Myocyte (in vitro differentiated cells): ENCODE data around the gene TADA2A. TPM values are rescaled to one million over a fixed set of nuclear protein-coding genes. Genes with fewer than 3 reads are reported as not detected.

Experiments
- DNase-seq: peaks from one replicate; pipeline ENCODE4 v3.0.0-alpha.2; 2012; ENCODE audit warnings: low read depth
- polyA plus RNA-seq: library from polyadenylated mRNA; unstranded; fragments of >200 nt; gene quantifications from one replicate; pipeline ENCODE4 v1.2.1, GENCODE V29; 2012; ENCODE audit warnings: missing spikeins
- total RNA-seq: library from RNA; depleted of rRNA; stranded (reverse); fragments of >200 nt; gene quantifications from 2 replicates; pipeline ENCODE4 v1.2.3, GENCODE V29; 2014

TADA2A gene
- total RNA-seq: 10.6 and 23.6 TPM in 2 replicates
- polyA plus RNA-seq: 9.6 TPM

GRCh38 chr17:37406635-37407461 lies at the start of gene TADA2A, which contains the start of gene ACACA:
TADA2A (plus strand) TSS chr17:37406886; CDS start chr17:37411366, 4,480 bp downstream.
ACACA (minus strand) TSS chr17:37406836; CDS start chr17:37406299, 537 bp downstream.
- DNase-seq: peak; percentile 80

DNA sequence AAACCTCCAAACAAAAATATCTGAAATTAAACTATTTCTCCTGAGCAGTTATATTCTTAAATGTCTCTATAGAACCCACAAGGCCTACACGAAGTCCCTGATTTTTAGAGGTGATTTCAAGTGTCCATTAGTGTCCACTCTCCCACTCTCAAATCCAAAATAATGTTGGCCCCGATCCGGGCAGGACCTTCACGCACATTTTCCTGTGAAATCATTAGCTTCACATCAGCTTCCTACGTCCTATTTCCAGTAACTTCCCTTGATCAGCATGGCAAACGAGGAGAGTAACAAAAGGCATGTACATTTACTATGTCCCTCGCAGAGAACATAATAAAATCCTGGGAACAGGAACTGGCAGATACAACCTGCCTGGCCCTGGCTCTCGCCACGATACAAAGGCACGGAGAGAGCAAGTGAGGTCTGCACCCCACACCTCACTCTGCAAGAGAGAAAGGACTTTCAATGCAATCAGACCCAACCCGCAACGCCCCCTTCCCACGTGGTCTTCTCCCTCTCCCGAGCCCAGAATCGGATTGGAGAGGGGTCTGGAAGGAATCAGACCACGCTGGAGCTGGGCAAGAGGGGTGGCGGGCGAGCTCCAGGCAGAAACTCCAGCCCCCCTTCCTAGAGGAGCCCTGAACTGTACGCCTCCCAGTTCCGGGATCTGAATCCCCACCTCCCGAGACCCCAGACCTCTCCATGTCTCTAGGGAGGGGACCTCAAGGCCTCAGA lies 48.4 kb upstream of the TADA2A start:
- peak; percentile 71 for DNase-seq

GRCh38 chr17:37358830-37359681 lies 47.6 kb upstream of the TADA2A start:
- peak; percentile 97 for DNase-seq

DNA sequence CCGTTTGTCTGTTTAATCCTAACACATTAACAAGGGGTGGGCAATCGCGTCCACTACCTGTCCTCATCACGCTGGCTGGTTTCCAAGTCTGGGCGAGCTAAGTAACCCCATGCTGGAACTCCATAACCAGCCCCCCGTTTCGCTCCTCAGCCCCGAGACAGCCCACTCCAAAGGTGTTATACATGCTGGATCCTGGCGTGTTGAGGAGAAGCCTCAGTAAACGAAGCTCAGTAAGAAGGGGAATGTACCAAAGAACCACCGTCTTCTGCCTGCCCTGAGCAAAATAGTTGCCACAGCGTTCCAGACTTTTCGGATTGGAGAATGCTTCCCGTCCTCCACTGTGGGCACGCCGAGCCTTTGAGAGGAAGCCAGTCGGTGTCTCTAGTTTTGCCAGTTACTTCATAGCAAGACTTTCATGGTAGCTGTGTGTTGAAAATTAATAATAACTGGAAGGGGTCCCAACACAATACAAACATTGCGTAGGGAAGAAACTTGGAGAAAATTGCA lies 47.0 kb upstream of the TADA2A start:
- no peak for DNase-seq

DNA sequence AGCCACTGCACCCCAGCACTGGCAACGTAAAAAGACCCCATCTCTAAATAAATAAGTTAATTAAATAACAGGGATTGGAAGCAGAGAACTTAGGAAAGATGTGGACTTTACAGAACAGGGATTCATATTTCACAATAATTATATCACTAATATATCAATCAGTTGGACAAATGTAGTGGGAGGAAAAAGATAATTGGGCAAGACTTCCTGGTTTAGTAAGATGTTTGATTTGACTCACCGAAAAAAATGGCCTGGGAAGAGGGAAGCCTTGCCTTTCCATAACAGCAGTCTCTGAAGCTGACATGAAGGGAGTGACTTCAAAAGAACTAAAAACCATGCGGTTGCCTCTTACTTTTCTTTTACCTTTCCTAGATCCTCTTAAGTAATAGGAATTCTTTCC lies 46.1 kb upstream of the TADA2A start:
- no peak for DNase-seq

DNA sequence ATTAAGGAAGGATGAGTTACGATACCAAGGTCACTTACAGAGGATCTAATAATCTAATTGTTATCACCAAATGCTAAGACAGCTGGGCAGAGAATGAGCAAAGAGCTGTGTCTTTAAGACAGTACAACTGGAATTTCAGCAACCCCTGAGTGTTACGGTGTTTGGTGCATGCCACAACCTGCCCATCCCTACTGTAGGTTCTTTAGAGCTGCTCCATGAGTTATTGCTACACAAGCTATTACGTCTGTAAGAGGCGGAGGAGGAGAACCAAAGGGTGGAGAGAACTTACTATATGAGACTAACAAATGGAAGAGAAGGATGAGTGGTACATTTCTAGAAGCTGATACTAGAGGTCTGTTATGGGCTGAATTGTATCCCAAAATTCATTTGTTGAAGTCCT lies 45.1 kb upstream of the TADA2A start:
- DNase-seq: no peak

DNA sequence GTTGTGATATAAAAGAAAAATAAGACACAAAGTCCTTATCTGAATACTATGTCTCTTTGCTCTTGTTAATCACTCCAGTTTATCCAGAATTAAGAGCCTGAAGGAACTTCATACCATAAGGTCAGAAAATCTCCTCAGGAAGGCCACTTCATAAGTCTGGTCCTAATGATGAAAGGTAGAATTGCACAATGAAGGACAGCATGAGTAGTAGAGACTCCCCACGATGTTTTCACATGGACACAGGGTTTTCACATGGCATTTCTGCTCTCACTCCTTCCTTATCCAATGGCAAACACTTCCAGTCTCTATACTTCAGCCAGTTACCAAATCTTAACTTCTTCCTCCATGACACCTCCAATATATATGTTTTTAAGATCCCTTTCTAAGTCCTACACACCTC lies 41.1 kb upstream of the TADA2A start:
- DNase-seq: no peak

DNA sequence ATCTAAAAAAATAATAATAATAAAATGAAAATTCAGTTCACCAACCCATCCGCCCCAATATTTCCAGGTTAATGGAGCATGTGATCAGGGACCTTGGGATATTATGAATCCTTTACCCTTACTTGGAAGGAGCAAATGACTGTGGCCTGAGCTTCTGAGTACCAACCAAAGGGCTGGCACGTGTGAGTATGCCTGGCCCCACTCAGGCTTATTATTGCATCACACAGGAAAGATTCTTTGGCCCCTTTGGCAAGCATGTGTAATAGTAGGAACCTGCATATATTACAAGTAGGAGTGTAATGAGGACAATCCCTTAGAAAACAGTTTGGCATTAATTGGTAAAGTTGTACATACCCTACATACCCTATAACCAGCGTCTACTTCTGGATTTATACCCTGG lies 38.1 kb upstream of the TADA2A start:
- no peak for DNase-seq

DNA sequence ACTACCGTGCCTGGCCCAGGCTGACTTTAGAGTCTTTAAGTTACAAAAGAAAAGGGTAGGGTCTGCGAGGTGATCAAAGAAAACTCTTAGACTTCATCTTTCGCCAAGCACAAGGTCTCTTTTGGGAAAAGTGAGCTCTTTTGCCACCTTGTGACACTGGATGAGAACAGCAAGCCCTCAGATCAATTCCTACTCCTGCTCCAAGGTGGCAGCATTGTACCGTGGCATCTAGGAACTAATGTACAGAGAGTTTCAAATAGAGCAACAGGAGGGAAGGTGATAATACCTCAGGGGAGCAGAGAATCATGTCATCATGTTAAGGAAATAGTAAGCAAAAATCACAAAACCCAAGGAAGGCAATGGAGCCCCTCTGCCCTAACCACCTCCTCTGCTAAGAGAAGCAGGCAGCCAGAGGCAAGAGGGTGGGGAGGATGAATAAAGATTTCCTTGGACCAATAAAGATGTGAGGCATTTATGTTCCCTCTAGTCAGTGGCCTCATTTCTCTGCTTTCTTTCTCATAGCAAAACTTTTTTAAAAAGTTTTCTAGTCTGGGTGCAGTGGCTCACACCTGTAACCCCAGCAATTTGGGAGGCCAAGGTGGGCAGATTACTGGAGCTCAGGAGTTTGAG lies 33.0 kb upstream of the TADA2A start:
- peak; percentile 81 for DNase-seq

GRCh38 chr17:37375706-37376105 lies 31.0 kb upstream of the TADA2A start, which contains the start of gene C17orf78:
C17orf78 (plus strand) TSS chr17:37375985; CDS start chr17:37376093, 108 bp downstream.
- DNase-seq: no peak

- no peak for DNase-seq
Measured at GRCh38 chr17:37382056-37382455, 24.6 kb upstream of the TADA2A start.

DNA sequence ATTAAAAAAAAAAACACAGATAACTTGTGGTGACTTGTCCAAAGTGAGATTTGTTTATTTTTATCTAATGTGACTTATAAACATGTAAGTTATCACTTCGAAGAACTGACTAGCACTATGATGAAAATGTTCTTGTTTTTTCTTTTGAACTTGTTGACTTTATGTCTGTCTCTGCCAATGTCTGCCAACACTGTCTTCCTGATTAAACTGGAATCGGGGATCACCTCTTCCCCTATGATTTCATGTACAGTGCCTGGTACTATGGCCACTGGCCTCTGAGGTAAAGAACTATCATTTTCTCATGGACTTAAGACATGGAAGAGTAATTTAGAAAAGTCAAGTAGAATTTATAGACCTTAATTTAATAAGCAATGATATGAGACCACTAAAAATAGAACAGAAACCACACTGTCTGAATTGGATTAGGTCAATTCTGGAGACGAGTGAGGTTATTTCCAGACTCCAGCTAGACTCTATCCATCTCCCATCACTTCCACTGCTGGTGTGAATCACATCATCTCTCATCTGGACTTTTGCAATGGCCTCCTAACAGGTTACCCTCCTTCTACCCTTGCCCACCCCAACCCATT lies 22.0 kb upstream of the TADA2A start:
- peak; percentile 50 for DNase-seq

DNA sequence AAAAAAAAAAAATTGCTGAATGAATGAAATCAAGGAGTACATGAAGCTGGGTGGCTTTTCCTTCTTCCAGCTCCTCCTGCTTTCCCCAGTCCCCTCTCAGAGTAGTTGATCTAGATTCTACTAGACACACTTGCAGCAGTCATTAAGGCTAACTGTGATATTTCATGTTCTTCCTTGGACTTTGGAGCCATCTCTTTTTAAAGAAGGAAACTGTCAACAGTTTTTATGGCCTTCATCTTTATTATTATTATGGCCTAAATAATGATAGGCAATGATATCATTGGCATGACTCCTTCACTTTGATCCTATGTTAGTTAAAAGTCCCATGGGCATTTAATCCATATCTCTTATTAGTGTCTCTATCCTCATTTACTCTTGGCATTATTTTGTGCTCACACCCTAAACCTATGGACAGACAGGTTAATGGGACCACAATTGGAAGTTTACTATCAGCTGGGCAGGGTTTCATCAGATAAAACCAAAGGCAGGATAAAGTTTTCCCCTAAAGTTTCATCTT lies 21.2 kb upstream of the TADA2A start:
- no peak for DNase-seq

DNA sequence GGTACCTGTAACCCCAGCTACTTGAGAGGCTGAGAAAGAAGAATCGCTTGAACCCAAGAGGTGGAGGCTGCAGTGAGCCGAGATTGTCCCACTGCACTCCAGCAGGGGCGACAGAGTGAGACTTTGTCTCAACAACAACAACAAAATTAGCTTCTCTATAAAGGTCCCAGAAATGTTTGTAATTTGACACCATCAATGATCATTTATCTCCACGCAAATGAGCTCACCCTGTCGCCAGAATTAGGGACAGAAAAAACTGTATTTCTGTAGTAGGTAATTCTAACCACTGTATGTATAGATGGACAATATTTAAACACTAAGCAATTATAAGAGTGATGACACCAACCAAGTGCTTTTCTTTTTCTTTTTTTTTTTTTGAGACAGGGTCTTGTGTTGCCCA lies 20.2 kb upstream of the TADA2A start:
- no peak for DNase-seq

- DNase-seq: no peak
Measured at GRCh38 chr17:37388266-37388665, 18.4 kb upstream of the TADA2A start.

- no peak for DNase-seq
Measured at GRCh38 chr17:37389160-37389559, 17.5 kb upstream of the TADA2A start.

- DNase-seq: no peak
Measured at GRCh38 chr17:37391146-37391545, 15.5 kb upstream of the TADA2A start.

- peak; percentile 65 for DNase-seq
Measured at GRCh38 chr17:37392024-37392590, 14.6 kb upstream of the TADA2A start.

GRCh38 chr17:37393352-37393751 lies 13.3 kb upstream of the TADA2A start:
- no peak for DNase-seq
